Measurements from ENCODE around the gene NRDE2.

The NRDE2 gene

DNA sequence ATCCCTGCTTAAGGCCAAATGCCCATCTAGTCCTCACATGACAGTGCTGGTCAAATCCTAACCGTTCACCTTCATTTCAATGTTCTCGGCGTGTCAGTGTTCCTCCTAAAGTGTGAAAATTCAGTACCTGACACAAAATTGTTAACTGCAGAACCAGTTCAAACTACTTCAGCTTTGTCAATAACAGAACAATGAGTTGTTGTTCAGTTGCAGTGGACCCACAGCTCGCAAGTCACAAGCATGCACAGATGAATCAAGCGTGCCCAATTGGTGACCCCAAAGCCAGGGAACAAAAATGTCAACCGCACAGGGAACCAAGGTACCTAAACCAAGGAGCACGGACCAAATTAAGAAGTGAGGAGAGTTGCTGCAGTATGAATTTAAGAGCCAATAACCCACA is 23.2 kb downstream of the NRDE2 start:
- TF ChIP-seq, protein P1, sequence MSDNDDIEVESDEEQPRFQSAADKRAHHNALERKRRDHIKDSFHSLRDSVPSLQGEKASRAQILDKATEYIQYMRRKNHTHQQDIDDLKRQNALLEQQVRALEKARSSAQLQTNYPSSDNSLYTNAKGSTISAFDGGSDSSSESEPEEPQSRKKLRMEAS (IDR thresholded peaks at IDR 0.05) = no peak
- TF ChIP-seq FOXM1 (IDR thresholded peaks at IDR 0.05; ENCODE audit: borderline replicate concordance, low read depth) = no peak
- no peak for TF ChIP-seq CREB1 (IDR thresholded peaks at IDR 0.05; ENCODE audit: low read depth)
- no peak for TF ChIP-seq NFIC (IDR thresholded peaks at IDR 0.05)
- no peak for TF ChIP-seq EP300 (IDR thresholded peaks at IDR 0.05; ENCODE audit: borderline replicate concordance)
- no peak for TF ChIP-seq TEAD4 (IDR thresholded peaks at IDR 0.05)
- no peak for TF ChIP-seq CEBPB (IDR thresholded peaks at IDR 0.05)
- TF ChIP-seq TCF12 (IDR thresholded peaks at IDR 0.05; ENCODE audit: low read depth) = no peak
- no peak for TF ChIP-seq YY1 (IDR thresholded peaks at IDR 0.05; ENCODE audit: low read depth)
- no peak for TF ChIP-seq USF1 (IDR thresholded peaks at IDR 0.05)
- no peak for TF ChIP-seq EGR1 (IDR thresholded peaks at IDR 0.05)
- no peak for TF ChIP-seq ZBTB7A (IDR thresholded peaks at IDR 0.05; ENCODE audit: low read depth)
- TF ChIP-seq TAF1 (IDR thresholded peaks at IDR 0.05; ENCODE audit: low read depth) = no peak
- TF ChIP-seq, protein P2, sequence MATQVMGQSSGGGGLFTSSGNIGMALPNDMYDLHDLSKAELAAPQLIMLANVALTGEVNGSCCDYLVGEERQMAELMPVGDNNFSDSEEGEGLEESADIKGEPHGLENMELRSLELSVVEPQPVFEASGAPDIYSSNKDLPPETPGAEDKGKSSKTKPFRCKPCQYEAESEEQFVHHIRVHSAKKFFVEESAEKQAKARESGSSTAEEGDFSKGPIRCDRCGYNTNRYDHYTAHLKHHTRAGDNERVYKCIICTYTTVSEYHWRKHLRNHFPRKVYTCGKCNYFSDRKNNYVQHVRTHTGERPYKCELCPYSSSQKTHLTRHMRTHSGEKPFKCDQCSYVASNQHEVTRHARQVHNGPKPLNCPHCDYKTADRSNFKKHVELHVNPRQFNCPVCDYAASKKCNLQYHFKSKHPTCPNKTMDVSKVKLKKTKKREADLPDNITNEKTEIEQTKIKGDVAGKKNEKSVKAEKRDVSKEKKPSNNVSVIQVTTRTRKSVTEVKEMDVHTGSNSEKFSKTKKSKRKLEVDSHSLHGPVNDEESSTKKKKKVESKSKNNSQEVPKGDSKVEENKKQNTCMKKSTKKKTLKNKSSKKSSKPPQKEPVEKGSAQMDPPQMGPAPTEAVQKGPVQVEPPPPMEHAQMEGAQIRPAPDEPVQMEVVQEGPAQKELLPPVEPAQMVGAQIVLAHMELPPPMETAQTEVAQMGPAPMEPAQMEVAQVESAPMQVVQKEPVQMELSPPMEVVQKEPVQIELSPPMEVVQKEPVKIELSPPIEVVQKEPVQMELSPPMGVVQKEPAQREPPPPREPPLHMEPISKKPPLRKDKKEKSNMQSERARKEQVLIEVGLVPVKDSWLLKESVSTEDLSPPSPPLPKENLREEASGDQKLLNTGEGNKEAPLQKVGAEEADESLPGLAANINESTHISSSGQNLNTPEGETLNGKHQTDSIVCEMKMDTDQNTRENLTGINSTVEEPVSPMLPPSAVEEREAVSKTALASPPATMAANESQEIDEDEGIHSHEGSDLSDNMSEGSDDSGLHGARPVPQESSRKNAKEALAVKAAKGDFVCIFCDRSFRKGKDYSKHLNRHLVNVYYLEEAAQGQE (IDR thresholded peaks at IDR 0.05; ENCODE audit: low read depth) = no peak
- TF ChIP-seq RAD21 (IDR thresholded peaks at IDR 0.05; ENCODE audit: low read depth) = no peak

GRCh38 chr14:90305176-90305601 is 26.6 kb downstream of the NRDE2 start:
- TF ChIP-seq NFIC (IDR thresholded peaks at IDR 0.05) (no peak), EGR1 (IDR thresholded peaks at IDR 0.05) (no peak), TCF12 (IDR thresholded peaks at IDR 0.05; ENCODE audit: low read depth) (no peak), TEAD4 (IDR thresholded peaks at IDR 0.05) (no peak), FOXM1 (IDR thresholded peaks at IDR 0.05; ENCODE audit: borderline replicate concordance, low read depth) (no peak), USF1 (IDR thresholded peaks at IDR 0.05) (no peak), TAF1 (IDR thresholded peaks at IDR 0.05; ENCODE audit: low read depth) (no peak), CEBPB (IDR thresholded peaks at IDR 0.05) (no peak), EP300 (IDR thresholded peaks at IDR 0.05; ENCODE audit: borderline replicate concordance) (no peak), CREB1 (IDR thresholded peaks at IDR 0.05; ENCODE audit: low read depth) (no peak), YY1 (IDR thresholded peaks at IDR 0.05; ENCODE audit: low read depth) (no peak), ZBTB7A (IDR thresholded peaks at IDR 0.05; ENCODE audit: low read depth) (no peak), RAD21 (IDR thresholded peaks at IDR 0.05; ENCODE audit: low read depth) (no peak)
- TF ChIP-seq, protein P1 (IDR thresholded peaks at IDR 0.05) = no peak
- TF ChIP-seq, protein P2 (IDR thresholded peaks at IDR 0.05; ENCODE audit: low read depth) = no peak

DNA sequence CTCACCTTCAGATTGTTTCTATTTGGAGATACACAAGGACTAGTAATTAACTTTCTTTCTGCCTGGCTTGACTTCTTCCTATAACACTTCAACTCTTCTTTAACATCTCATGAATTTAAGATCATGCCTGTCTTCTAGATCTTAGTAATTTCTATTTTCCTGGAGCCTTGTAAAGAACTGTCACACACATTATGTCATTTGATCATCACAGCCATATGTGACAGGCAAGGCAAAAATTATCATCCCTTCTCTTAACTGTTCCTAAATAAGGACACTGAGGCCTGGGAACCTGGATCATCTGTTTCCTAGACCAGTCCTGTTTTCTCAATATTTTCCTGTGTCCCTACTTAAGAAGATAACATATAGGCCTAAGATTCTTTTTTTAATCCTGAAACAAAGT is 27.2 kb downstream of the NRDE2 start:
- TF ChIP-seq CREB1 (IDR thresholded peaks at IDR 0.05; ENCODE audit: low read depth) (no peak), ZBTB7A (IDR thresholded peaks at IDR 0.05; ENCODE audit: low read depth) (no peak), USF1 (IDR thresholded peaks at IDR 0.05) (no peak), TCF12 (IDR thresholded peaks at IDR 0.05; ENCODE audit: low read depth) (no peak), FOXM1 (IDR thresholded peaks at IDR 0.05; ENCODE audit: borderline replicate concordance, low read depth) (no peak), EGR1 (IDR thresholded peaks at IDR 0.05) (no peak), CEBPB (IDR thresholded peaks at IDR 0.05) (no peak), EP300 (IDR thresholded peaks at IDR 0.05; ENCODE audit: borderline replicate concordance) (no peak), RAD21 (IDR thresholded peaks at IDR 0.05; ENCODE audit: low read depth) (no peak), YY1 (IDR thresholded peaks at IDR 0.05; ENCODE audit: low read depth) (no peak), TAF1 (IDR thresholded peaks at IDR 0.05; ENCODE audit: low read depth) (no peak)
- TF ChIP-seq, protein P2 (IDR thresholded peaks at IDR 0.05; ENCODE audit: low read depth) = no peak
- TF ChIP-seq, protein P1 (IDR thresholded peaks at IDR 0.05) = no peak
